ENCODE data around the gene VAMP5. TPM values are rescaled to one million over a fixed set of nuclear protein-coding genes. Genes with fewer than 3 reads are reported as not detected.

VAMP5 gene
- total and polyA plus RNA-seq, 9 of the 15 experiments (the other 6 are each of a cell fraction or from before 2014, with no cell fraction given), result 0.54 to 1.9 (median 1.5) TPM; not detected in 2

DNA sequence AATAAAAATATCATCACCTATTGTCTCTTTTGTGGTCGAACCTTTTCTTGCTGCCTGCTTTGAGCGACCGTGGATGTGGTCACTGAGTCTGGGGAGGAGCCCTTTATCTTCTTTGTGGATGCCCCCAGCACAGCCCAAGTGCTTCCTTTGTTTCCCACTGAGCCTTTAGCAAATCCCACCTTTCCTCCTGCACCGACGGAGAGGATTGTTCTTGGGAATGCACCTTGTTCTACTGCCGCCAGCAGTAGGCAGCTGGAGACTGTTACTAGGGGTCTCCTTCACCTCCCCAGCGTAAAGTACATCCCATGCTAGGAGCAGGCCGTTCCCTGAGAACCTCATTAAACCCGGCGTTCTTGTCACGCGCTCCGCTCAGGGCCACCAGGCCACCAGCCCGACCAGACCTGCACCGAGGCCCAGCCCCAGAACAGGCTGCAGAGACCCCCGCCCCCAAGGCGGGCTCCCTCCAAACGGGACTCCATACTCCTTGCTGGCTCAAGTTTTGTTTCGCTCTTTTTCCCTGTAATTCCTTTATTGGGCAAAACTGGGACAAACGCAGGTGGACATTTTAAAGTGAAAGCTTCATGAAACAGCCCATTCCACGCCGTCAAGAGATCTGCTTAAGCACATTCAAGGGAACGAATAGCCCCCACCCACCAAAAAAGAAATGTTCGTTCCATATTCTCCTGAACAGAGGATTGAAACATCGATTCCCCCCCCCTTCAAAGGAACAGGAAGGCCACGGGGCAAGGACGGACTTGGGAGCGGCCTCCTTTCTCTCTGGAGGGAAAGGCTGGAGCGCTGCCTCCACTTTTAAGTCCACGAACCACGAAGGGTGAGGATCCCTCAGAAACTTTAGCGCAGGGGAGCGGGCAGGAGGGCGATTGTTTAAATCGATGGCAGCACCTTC, 46.4 kb upstream of the VAMP5 start (continued):
- no peak for TF ChIP-seq HOXB6 (CRISPR knock-in tag; IDR thresholded peaks at IDR 0.05; ENCODE audit: borderline replicate concordance)
- TF ChIP-seq RBBP5 (IDR thresholded peaks at IDR 0.05; ENCODE audit: borderline replicate concordance, insufficient read depth, low read length, poor library complexity, severe bottlenecking), result peak; percentile 57
- TF ChIP-seq ESRRA (IDR thresholded peaks at IDR 0.05; ENCODE audit: borderline replicate concordance, low read depth), result no peak
- no peak for TF ChIP-seq FOXO4 (CRISPR knock-in tag; IDR thresholded peaks at IDR 0.05)
- TF ChIP-seq ZNF253 (CRISPR knock-in tag; conservative IDR thresholded peaks at IDR 0.05), result no peak
- no peak for TF ChIP-seq TSHZ1 (CRISPR knock-in tag; IDR thresholded peaks at IDR 0.05)
- TF ChIP-seq HMG20B (CRISPR knock-in tag; IDR thresholded peaks at IDR 0.05), result no peak
- TF ChIP-seq NFIC (IDR thresholded peaks at IDR 0.05), result no peak
- TF ChIP-seq ZNF551 (CRISPR knock-in tag; IDR thresholded peaks at IDR 0.05), result no peak
- no peak for TF ChIP-seq GTF2E2 (tag; IDR thresholded peaks at IDR 0.05)
- peak; percentile 70 for TF ChIP-seq WHSC1 (IDR thresholded peaks at IDR 0.05; ENCODE audit: low read length)
- TF ChIP-seq FOXM1 (IDR thresholded peaks at IDR 0.05; ENCODE audit: low read depth), result no peak
- TF ChIP-seq FOXM1 (CRISPR knock-in tag; IDR thresholded peaks at IDR 0.05; ENCODE audit: low read depth), result no peak
- TF ChIP-seq ZBTB11 (CRISPR knock-in tag; IDR thresholded peaks at IDR 0.05), result no peak
- no peak for TF ChIP-seq HMBOX1 (IDR thresholded peaks at IDR 0.05)
- TF ChIP-seq ZNF507 (tag; conservative IDR thresholded peaks at IDR 0.05), result no peak
- TF ChIP-seq PTBP1 (IDR thresholded peaks at IDR 0.05; ENCODE audit: low read depth, low read length), result no peak

Data from K562 (cell line).